HG02938 (cell line): Measurements from ENCODE around the gene HSPG2.

Experiments used
- ATAC-seq: cut with Tn5 transposase; IDR thresholded peaks from one replicate; pipeline ENCODE4 v1.9.1; 2021; ENCODE audit warnings: mild to moderate bottlenecking, moderate library complexity; ENCODE audit not compliant: unreplicated experiment

Gene HSPG2

GRCh38 chr1:21849909-21850576 is 87.1 kb downstream of the HSPG2 start:
- no peak for ATAC-seq

- ATAC-seq, result no peak
These were observed 88.5 kb downstream of the HSPG2 start for GRCh38 chr1:21848524-21849174.

- no peak for ATAC-seq
These were observed 89.6 kb downstream of the HSPG2 start for GRCh38 chr1:21847223-21848205.

- no peak for ATAC-seq
These were observed 91.2 kb downstream of the HSPG2 start for GRCh38 chr1:21845646-21846641.

GRCh38 chr1:21843996-21844395 is 93.1 kb downstream of the HSPG2 start:
- ATAC-seq, result no peak

GRCh38 chr1:21843208-21843607 is 93.9 kb downstream of the HSPG2 start:
- ATAC-seq, result no peak

GRCh38 chr1:21842606-21843162 is 94.4 kb downstream of the HSPG2 start:
- ATAC-seq, result no peak

GRCh38 chr1:21841852-21842466 is 95.2 kb downstream of the HSPG2 start:
- ATAC-seq, result no peak

GRCh38 chr1:21840981-21841380 is 96.1 kb downstream of the HSPG2 start:
- no peak for ATAC-seq

- no peak for ATAC-seq
These were observed 97.6 kb downstream of the HSPG2 start for GRCh38 chr1:21839337-21840037.

- ATAC-seq, result no peak
These were observed 98.6 kb downstream of the HSPG2 start for GRCh38 chr1:21838359-21839157.

GRCh38 chr1:21837476-21837875 is 99.6 kb downstream of the HSPG2 start:
- no peak for ATAC-seq

- no peak for ATAC-seq
These were observed 100.4 kb downstream of the HSPG2 start for GRCh38 chr1:21836729-21837128.

- ATAC-seq, result no peak
These were observed 101.1 kb downstream of the HSPG2 start for GRCh38 chr1:21836010-21836409.

GRCh38 chr1:21834666-21835065 is 102.4 kb downstream of the HSPG2 start:
- no peak for ATAC-seq

GRCh38 chr1:21834094-21834493 is 103.0 kb downstream of the HSPG2 start:
- no peak for ATAC-seq

- ATAC-seq, result no peak
These were observed 103.6 kb downstream of the HSPG2 start for GRCh38 chr1:21833392-21833976.

GRCh38 chr1:21831454-21831970 is 105.6 kb downstream of the HSPG2 start:
- ATAC-seq, result no peak
